Subcutaneous abdominal adipose tissue (tissue), 5 donors: Measurements from ENCODE around the gene WDR41.
"Not testable (repeated sequence)": the region's sequence is repeated elsewhere in the genome, so short reads cannot be mapped to it uniquely, and the experiment has no call there.

Source experiments
- H3K27ac ChIP-seq: one replicate; pipeline ENCODE4 v1.7.0; 2013; ENCODE audit warnings: low read depth, mild to moderate bottlenecking, inconsistent platforms, low read length, moderate library complexity
- H3K27me3 ChIP-seq, 5 donors: one replicate each; pipeline ENCODE4 v1.7.0; 2013; ENCODE audit warnings: low read length in 5 of 5, inconsistent platforms in 1 of 5; ENCODE audit not compliant: control insufficient read depth in 5 of 5, insufficient read depth in 4 of 5
- H3K36me3 ChIP-seq, 5 donors: one replicate each; pipeline ENCODE4 v1.7.0; 2013; ENCODE audit warnings: low read length in 5 of 5; ENCODE audit not compliant: control insufficient read depth in 5 of 5, insufficient read depth in 5 of 5
- H3K4me1 ChIP-seq, 5 donors: one replicate each; pipeline ENCODE4 v1.7.0; 2013; ENCODE audit warnings: low read length in 5 of 5, mild to moderate bottlenecking in 3 of 5, moderate library complexity in 1 of 5; ENCODE audit not compliant: control insufficient read depth in 5 of 5, insufficient read depth in 5 of 5
- H3K4me3 ChIP-seq, 5 donors: one replicate each; pipeline ENCODE4 v1.7.0; 2013; ENCODE audit warnings: low read length in 5 of 5, low read depth in 1 of 5
- H3K9ac ChIP-seq, 5 donors: one replicate each; pipeline ENCODE4 v1.7.0; 2013; ENCODE audit warnings: low read length in 5 of 5, mild to moderate bottlenecking in 4 of 5, moderate library complexity in 3 of 5
- H3K9me3 ChIP-seq, 5 donors: one replicate each; pipeline ENCODE4 v1.7.0; 2013; ENCODE audit warnings: low read length in 5 of 5; ENCODE audit not compliant: control insufficient read depth in 5 of 5
- donor health status: healthy.
- donor health status: healthy.
- donor health status: healthy.
- donor health status: healthy.
- donor health status: healthy.

WDR41 gene, protein sequence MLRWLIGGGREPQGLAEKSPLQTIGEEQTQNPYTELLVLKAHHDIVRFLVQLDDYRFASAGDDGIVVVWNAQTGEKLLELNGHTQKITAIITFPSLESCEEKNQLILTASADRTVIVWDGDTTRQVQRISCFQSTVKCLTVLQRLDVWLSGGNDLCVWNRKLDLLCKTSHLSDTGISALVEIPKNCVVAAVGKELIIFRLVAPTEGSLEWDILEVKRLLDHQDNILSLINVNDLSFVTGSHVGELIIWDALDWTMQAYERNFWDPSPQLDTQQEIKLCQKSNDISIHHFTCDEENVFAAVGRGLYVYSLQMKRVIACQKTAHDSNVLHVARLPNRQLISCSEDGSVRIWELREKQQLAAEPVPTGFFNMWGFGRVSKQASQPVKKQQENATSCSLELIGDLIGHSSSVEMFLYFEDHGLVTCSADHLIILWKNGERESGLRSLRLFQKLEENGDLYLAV

DNA sequence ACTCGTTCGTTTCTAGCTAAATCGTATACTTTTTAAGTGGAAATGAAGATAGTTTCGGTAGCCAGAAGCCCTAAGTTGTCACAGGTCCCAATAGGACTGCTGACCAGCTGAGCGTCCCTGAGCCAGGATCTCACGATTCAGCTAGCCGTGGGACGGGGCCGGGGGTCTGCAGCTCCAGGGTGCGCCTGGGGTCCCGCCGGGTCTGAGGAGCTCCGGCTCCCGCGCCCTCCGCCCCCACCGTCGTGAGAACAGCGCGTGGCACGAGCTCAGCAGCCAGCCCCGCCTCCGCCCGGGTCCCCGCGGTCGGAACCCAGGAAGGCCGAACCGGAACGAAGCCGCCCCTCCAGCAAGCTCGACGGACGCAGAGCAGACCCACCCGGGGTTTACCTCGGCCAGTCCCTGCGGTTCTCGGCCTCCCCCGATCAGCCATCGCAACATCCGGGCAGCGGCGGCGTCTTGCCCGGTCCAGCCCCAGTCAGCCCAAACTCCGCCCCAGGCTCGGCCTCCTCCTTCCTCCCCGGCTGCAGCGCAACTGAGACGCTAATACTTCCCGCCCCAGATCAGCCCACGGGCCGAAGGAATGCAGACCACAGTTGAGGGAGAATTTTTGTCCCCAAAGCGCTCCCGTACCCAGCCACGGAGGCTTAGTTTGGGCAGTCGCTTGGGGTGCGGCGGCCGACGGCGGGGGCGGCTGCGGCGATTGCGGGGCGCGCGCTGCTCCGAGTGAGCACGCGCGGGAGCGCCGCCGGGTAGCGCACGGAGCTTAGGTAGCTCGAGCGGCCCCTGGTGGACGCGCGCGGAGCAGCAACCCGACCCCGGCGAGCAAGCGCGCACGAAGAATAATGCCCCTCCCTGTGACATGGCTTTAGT lies at the start of gene WDR41:
WDR41 (minus strand) TSS at position 534 of the 870 bp plus-strand sequence; CDS start at position 438, 96 bp downstream.
- H3K27ac ChIP-seq = peak within 1 kb of the TSS; percentile 95
- H3K9me3 ChIP-seq = no peaks in the 10 kb centered on the region
- peaks cover 0 to 17% (median 13%) of the 10 kb centered on the region in 5 donors for H3K4me1 ChIP-seq
- H3K9ac ChIP-seq = peak within 1 kb of the TSS; percentile 22 to 97 (median 93)
- H3K4me3 ChIP-seq = peak within 1 kb of the TSS; percentile 77 to 93 (median 91)
- H3K27me3 ChIP-seq = no peaks in the 10 kb centered on the region
- H3K36me3 ChIP-seq = peaks cover 0 to 6% (median 2%) of the 10 kb centered on the region in 5 donors

DNA sequence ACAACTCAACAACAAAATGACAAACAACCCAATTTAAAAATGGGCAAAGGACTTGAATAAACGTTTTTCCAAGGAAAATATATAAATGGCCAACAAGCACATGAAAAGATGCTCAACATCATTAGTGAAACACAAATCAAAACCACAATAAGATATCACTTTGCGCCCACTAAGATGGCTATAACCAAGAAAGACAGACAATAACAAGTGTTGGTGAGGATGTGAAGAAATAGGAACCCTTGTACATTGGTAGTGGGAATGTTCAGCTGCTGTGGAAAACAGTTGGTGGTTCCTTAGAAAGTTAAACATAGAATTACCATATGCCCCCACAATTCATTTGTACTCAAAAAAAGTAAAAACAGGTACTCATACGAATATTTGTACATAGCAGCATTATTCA lies 39.2 kb upstream of the WDR41 start:
- no peaks in the 10 kb centered on the region for H3K4me1 ChIP-seq
- no peaks in the 10 kb centered on the region for H3K27me3 ChIP-seq
- no peak overlapping the region for H3K27ac ChIP-seq
- no peak overlapping the region for H3K9ac ChIP-seq
- peaks cover 0 to 6% (median 0%) of the 10 kb centered on the region in 5 donors for H3K9me3 ChIP-seq
- no peaks in the 10 kb centered on the region for H3K36me3 ChIP-seq
- no peak overlapping the region for H3K4me3 ChIP-seq

DNA sequence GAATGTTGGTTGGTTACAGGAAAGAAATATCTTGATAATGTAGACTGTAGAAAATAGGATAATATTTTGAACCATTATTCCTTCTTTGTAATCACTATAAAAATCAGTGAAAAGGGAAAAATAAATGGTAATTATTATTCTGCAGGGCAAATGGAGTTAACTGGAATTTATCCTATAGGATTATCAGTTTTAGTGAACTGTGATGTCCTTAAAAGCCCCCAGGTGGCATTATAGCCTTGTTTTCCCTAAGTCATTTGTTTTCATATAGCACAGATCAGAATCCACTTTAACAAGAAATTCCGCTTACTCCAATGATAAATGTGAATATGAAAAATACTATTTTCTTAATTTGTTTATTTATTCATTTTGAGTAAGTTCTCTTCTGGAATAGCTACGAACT lies 26.2 kb upstream of the WDR41 start:
- Histone ChIP-seq H3K27ac (no peak overlapping the region), H3K4me1 (no peaks in the 10 kb centered on the region), H3K9me3 (no peaks in the 10 kb centered on the region), H3K9ac (no peak overlapping the region), H3K36me3 (no peaks in the 10 kb centered on the region), H3K27me3 (no peaks in the 10 kb centered on the region), H3K4me3 (no peak overlapping the region)

DNA sequence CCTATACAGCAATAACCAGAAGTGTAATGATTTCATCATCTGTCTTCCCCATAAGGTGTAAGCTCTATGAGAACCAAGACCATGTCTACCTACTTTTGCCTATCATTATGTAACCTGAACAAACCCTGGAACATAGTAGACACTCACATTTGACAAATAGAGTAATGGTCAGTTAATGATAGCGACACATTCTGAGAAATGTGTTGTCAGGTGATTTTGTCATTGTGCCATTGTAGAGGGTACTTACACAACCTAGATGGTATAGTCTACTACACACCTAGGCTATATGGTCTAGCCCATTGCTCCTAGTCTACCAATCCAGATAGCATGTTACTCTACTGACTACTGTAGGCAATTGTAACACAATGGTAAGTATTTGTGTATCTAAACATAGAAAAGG lies 22.3 kb upstream of the WDR41 start:
- Histone ChIP-seq H3K4me3 (no peak overlapping the region), H3K36me3 (no peaks in the 10 kb centered on the region), H3K4me1 (no peaks in the 10 kb centered on the region), H3K9ac (no peak overlapping the region), H3K27me3 (no peaks in the 10 kb centered on the region), H3K9me3 (no peaks in the 10 kb centered on the region), H3K27ac (no peak overlapping the region)

DNA sequence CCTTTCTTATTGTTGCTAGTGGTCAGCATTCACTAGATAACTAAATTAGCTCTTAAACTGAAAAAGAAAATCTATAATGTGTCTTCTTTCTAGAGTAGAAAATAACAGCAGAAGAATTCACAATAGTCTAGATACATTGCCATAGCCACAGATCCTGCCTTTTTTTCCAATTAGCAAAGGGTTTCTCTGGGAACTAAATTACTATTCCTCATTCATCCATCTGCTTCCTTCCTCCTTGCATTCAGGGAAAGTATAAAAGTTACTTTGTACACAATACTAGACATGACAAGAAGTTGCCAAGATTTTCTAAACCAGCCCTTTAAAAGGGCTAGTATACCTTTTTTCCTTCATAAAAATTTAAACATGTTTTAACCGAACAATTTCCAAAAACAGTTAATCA lies 21.2 kb upstream of the WDR41 start:
- Histone ChIP-seq H3K9ac (no peak overlapping the region), H3K36me3 (no peaks in the 10 kb centered on the region), H3K4me1 (no peaks in the 10 kb centered on the region), H3K27ac (no peak overlapping the region), H3K27me3 (no peaks in the 10 kb centered on the region), H3K9me3 (no peaks in the 10 kb centered on the region), H3K4me3 (no peak overlapping the region)

DNA sequence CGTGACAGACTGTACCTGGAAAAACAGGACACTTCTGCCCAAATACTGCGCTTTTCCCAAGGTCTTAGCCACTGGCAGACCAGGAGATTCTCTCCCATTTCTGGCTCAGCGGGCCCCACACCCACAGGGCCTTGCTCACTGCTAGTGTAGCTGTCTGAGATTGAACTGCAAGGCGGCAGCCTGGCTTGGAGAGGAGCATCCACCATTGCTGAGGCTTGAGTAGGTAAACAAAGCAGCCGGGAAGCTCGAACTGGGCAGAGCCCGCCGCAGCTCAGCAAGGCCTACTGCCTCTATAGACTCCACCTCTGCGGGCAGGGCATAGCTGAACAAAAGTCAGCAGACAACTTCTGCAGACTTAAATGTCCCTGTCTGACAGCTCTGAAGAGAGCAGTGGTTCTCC lies 9.0 kb upstream of the WDR41 start:
- not testable (repeated sequence) for H3K9ac ChIP-seq, H3K36me3 ChIP-seq, H3K9me3 ChIP-seq, H3K4me3 ChIP-seq, H3K27ac ChIP-seq, H3K4me1 ChIP-seq, H3K27me3 ChIP-seq

DNA sequence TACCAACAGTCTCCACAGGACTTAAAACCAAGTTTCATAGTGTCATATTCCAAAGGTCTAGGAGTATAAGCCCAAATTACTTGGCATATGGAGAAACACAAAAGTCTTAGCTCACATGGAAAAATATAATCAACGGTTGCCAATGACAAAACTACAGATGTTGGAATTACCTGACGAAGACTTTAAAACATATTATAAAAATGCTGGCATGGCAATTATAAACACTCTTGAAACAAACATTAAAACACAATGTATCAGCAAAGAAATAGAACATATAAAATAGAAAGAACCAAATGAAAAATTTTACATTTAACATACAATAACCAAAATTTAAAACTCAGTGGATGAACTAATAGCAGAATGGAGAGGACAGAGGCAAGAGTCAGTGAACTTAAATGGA lies 7.9 kb upstream of the WDR41 start:
- H3K4me3 ChIP-seq = no peak overlapping the region
- H3K27ac ChIP-seq = no peak overlapping the region
- no peak overlapping the region for H3K9ac ChIP-seq
- H3K9me3 ChIP-seq = no peaks in the 10 kb centered on the region
- H3K4me1 ChIP-seq = no peaks in the 10 kb centered on the region
- H3K27me3 ChIP-seq = no peaks in the 10 kb centered on the region
- no peaks in the 10 kb centered on the region for H3K36me3 ChIP-seq

DNA sequence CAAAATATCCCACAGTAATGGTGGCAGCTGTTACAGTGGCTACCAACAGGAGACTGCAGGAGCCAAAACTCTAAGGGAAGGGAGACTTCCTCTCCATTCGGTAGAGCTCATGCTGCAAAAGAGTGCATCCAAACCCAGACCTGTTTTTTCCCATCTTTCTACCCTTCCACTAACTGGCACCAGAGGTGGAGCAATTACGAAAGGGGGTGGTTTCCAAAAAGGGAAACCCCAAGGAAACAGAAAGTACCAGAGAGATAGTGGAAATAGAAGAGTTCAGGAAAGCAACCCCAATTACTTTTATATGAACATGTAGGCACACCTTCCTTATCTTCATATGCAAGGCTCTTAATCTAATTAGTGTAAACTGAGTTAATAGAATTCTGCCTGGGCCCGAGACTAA lies 7.3 kb upstream of the WDR41 start:
- H3K4me1 ChIP-seq = no peaks in the 10 kb centered on the region
- no peak overlapping the region for H3K9ac ChIP-seq
- peak overlapping the region in 1 of 5 donors; percentile 10 for H3K4me3 ChIP-seq
- H3K27ac ChIP-seq = no peak overlapping the region
- H3K27me3 ChIP-seq = no peaks in the 10 kb centered on the region
- no peaks in the 10 kb centered on the region for H3K36me3 ChIP-seq
- no peaks in the 10 kb centered on the region for H3K9me3 ChIP-seq

DNA sequence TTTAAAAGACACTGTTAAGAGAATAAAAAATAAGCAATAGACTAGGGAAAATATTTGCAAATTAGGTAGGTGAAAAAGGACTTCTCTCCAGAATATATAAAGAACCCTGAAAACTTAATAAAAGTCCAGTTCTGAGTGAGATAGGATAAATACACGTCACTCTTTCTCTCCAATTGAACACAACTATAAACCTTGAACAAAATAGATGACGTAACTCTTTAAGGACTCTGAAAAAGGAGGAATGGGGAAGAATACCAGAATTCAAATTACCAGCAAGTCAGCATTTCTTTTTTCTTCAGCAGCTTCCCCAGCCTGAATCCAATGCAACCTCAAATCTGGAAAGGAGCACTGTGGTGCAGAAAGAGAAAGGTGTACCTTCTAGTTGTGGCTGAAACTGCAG lies 6.8 kb upstream of the WDR41 start:
- H3K9me3 ChIP-seq = no peaks in the 10 kb centered on the region
- no peak overlapping the region for H3K9ac ChIP-seq
- H3K4me3 ChIP-seq = peak overlapping the region in 1 of 5 donors; percentile 10
- no peaks in the 10 kb centered on the region for H3K27me3 ChIP-seq
- H3K27ac ChIP-seq = no peak overlapping the region
- no peaks in the 10 kb centered on the region for H3K36me3 ChIP-seq
- no peaks in the 10 kb centered on the region for H3K4me1 ChIP-seq

DNA sequence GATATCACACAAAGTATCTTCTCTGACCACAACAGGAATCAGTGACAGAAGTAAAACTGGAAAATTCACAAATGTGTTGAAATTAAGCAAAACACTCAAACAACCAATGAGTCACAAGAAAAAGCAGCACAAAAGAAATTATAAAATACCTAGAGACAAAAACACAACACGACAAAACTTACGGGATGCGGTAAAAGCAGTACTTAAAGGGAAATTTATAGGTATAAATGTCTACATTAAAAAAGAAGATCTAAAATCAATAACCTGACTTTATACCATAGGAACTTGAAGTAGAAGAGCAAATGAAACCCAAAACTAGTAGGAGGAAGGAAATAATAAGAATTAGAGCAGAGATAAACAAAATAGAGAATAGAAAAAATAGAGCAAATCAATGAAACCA lies 2.8 kb upstream of the WDR41 start:
- Histone ChIP-seq H3K4me1 (peaks cover 0 to 14% (median 12%) of the 10 kb centered on the region in 5 donors), H3K4me3 (no peak overlapping the region), H3K27me3 (no peaks in the 10 kb centered on the region), H3K9ac (no peak overlapping the region), H3K36me3 (no peaks in the 10 kb centered on the region), H3K9me3 (no peaks in the 10 kb centered on the region), H3K27ac (no peak overlapping the region)
